ENCODE results near the gene ARHGAP32.

- TF ChIP-seq POLR2AphosphoS5 (IDR thresholded peaks at IDR 0.05) (no peak), CTCF (IDR thresholded peaks at IDR 0.05; ENCODE audit: poor library complexity, severe bottlenecking) (no peak), EZH2 (IDR thresholded peaks at IDR 0.05; ENCODE audit: borderline replicate concordance, insufficient read depth, low read length, poor library complexity, severe bottlenecking) (no peak)
These were observed 102.8 kb downstream of the ARHGAP32 start for GRCh38 chr11:129089279-129089678.
